HPDE6-E6E7 (cell line): ENCODE measurements around the gene KIFBP.
A peak's percentile ranks its signal among the peaks of the same experiment; 100 is the strongest.
"Not testable (repeated sequence)": the region's sequence is repeated elsewhere in the genome, so short reads cannot be mapped to it uniquely, and the experiment has no call there.

ENCODE experiments used
- DNase-seq: peaks from one replicate; pipeline ENCODE4 v3.0.0; 2011; ENCODE audit warnings: missing footprints; ENCODE audit errors: extremely low spot score

KIFBP gene, protein sequence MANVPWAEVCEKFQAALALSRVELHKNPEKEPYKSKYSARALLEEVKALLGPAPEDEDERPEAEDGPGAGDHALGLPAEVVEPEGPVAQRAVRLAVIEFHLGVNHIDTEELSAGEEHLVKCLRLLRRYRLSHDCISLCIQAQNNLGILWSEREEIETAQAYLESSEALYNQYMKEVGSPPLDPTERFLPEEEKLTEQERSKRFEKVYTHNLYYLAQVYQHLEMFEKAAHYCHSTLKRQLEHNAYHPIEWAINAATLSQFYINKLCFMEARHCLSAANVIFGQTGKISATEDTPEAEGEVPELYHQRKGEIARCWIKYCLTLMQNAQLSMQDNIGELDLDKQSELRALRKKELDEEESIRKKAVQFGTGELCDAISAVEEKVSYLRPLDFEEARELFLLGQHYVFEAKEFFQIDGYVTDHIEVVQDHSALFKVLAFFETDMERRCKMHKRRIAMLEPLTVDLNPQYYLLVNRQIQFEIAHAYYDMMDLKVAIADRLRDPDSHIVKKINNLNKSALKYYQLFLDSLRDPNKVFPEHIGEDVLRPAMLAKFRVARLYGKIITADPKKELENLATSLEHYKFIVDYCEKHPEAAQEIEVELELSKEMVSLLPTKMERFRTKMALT

DNA sequence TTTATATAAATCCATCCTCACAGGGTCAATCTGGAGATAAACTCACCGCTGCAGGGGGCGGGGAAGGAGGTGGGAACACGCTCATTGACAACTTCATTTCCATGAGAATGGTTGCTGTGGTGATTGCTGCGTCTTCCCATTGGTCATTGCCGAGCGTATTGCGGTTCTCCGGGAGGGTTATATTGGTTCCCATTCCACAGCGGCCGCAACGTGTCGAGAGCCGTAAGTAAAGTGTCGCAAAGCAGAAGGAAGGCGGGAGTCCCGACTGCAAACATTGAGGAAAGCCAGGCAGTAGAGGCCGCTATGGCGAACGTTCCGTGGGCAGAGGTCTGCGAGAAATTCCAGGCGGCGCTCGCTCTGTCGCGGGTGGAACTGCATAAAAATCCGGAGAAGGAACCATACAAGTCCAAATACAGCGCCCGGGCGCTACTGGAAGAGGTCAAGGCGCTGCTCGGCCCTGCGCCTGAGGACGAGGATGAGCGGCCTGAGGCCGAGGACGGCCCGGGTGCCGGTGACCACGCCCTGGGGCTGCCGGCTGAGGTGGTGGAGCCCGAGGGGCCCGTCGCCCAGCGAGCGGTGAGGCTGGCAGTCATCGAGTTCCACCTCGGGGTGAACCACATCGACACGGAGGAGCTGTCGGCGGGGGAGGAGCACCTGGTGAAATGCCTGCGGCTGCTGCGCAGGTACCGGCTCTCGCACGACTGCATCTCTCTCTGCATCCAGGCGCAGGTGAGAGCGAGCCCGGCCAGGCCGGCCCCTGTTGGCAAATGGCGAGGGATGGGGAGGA, at the start of gene KIFBP:
TSS of gene KIFBP (plus strand) at position 274 of the 787 bp plus-strand sequence. CDS start at position 304, 30 bp downstream.
- peak; percentile 97 for DNase-seq

DNA sequence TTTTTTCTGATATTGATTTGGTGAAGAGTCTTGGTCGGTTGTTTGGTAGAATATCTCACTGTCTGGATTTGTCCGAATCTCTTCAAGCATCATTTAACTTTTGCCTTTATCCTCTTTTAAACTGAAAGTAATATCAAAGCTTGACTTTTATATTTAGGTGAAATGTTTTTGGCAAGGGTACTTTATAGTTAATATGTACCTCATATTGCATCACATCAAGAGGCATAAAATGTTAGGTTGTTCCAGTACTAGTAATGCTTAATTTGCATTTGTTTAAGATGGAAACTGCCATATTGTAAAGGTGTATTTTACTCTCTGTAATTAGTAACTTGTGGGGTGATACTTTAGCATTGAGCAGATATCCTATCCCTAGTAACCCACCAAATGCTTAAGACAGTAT, 49.7 kb upstream of the KIFBP start:
- no peak for DNase-seq

DNA sequence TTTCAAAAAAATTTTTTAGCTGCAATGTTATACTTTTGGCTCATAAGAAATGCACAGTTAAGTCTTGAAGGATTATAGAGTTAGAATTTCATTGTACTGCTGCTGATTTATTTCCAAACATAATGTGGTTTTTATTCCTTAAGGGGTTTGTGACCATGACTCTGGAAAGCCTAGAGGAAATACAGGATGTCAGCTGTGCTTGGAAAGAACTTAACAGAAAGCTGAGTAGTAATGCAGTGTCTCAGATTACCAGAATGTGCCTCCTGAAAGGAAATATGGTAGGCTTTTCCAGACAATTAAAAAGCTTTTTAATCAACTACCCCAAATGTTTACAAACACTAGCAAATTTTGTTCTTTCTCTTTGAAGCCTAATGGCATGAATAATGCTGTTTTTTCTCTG, 47.7 kb upstream of the KIFBP start:
- not testable (repeated sequence) for DNase-seq

DNA sequence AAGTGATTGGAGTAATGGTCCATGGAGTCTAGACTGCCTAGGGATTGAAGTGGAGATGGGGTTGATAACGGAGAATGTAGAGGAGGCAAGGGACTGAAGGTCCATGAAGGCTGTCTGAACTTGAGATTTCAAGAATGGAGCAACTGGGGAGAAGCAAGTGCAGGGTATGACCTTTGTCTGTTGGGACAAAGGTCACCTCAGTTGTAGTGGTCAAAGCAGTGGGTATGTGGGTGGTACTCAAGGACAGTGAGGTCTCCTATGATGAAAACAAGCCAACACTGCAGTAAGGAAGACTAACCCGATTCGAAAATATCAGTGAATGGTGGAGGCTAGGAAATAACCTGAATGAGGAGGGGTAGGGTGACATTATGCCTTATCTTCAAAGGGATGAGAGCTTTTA, 38.0 kb upstream of the KIFBP start:
- no peak for DNase-seq

DNA sequence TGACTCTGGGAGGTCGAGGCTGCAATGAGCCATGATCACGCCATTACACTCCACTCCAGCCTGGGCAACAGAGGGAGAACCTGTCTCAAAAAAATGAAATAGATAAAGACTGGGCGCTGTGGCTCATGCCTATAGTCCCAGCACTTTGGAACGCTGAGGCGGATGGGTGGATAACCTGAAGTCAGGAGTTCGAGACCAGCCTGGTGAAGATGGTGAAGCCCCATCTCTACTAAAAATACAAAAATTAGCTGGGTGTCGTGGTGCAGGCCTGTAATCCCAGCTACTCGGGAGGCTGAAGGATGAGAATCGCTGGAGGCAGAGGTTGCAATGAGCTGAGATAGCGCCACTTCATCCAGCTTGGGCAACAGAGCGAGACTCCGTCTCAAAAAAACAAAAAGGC, 33.7 kb upstream of the KIFBP start:
- no peak for DNase-seq

DNA sequence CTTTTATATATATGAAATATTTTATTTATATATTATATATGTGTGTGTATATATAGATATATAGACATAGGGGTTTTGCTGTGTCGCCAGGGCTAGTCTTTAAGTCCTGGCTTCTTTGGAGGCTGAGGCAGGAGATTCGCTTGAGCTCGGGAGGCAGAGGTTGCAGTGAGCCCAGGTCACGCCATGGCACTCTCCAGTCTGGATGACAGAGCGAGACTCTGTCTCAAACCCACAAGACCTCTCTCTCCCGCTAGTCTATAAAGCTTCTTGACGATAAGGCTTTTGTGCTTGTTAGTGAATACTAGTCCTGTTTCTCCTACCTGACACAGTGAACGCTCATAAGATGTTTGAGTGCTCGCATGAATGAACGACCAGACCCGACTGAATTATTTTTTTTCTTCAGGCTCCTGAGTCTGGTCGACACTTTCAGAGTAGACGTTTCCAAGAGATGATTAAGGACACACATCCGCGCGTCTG, 33.2 kb upstream of the KIFBP start:
- DNase-seq = no peak

DNA sequence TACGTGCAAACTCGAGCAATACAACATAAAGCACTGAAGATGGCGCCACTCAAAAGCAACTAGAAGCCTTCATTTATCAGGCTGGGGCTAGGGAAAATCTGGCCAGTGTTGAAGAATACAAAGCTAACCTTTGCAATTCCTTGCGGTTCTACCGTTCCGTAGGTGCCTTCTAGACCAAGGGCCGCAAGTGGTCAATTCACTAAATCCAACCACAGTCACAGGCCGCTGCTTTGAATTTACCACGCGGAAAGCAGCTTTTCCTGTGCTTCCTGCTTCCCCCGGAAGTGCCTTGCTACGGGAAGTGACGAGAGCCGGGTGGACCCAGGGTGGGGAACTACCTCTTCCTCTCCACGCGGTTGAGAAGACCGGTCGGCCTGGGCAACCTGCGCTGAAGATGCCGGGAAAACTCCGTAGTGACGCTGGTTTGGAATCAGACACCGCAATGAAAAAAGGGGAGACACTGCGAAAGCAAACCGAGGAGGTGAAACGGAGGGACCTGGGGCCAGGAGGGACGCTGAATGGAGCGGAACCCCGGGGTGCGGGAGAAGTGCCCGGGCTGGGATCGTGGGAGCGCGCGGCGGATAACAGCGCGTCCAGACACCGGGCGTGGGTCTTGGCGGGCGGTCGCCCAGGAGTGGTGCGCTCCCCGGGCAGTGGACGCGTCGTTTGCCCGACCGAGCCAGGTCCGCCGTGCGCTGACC, 32.6 kb upstream of the KIFBP start, which contains the start of gene DDX21:
TSS of gene DDX21 (plus strand) at position 339 of the 701 bp plus-strand sequence. CDS start at position 395, 56 bp downstream.
- peak; percentile 93 for DNase-seq

DNA sequence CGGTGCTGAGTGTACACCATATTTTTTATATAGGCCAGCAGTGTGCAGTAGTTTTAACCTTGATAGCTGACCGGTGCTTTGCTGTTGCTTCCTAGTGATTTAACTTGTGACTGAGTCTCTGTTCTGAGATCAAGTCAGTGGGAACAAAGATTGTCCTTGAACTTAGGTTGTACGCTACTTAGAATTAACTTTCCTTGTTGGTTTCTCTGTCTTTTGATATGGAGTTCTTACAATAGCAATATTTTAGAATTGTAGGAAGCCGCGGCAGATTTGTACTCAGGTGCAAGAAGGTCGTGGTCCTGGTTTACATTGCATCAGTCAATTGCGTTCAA, 31.4 kb upstream of the KIFBP start:
- DNase-seq = no peak

DNA sequence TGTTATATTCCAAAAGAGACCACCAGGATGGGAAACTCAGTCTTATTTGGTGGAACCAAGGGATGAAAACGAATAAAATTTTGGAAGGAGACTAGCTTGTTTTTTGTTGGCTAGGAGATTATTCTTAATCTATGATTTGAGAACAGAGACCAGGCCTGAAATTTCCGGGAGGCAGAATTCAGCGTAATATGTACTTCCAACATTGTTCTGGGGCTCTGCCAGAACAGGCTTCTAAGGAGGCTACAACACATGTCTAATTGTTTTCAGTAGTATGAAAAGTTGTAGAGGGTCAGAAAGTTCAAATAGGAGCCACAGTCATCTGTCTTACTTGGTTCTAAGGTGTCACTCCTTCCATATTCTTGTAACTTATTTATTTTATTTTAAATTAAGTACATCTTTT, 30.9 kb upstream of the KIFBP start:
- no peak for DNase-seq

DNA sequence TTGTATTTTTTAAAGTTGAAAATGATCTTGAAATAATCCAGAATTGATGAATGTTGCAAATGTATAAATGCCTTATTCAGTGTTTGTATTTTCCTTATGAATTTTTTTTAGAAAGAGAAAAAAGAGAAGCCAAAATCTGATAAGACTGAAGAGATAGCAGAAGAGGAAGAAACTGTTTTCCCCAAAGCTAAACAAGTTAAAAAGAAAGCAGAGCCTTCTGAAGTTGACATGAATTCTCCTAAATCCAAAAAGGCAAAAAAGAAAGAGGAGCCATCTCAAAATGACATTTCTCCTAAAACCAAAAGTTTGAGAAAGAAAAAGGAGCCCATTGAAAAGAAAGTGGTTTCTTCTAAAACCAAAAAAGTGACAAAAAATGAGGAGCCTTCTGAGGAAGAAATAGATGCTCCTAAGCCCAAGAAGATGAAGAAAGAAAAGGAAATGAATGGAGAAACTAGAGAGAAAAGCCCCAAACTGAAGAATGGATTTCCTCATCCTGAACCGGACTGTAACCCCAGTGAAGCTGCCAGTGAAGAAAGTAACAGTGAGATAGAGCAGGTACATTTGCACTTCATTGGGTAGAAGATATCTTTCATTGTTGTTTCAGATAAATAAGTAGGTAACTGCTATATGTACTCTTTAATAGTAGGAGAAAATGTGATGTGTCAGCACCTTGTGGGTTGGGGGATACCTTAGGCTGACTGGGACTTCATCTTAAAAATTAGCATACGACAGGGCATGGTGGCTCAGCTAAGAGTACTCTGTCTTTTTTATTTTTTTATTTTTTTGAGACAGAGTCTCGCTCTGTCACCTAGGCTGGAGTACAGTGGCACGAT, 28.7 kb upstream of the KIFBP start:
- no peak for DNase-seq

DNA sequence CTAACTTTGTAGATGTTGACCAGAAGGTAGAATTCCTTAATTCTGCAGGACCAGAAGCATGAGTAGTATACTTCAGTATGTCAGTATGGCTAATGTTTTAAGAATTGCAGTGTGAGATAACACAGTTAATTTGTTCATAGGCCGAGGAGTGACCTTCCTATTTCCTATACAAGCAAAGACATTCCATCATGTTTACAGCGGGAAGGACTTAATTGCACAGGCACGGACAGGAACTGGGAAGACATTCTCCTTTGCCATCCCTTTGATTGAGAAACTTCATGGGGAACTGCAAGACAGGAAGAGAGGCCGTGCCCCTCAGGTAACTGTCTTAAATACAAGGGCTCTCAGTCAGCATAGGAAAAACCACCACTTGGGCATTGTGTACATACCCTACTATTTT, 25.5 kb upstream of the KIFBP start:
- DNase-seq = no peak

DNA sequence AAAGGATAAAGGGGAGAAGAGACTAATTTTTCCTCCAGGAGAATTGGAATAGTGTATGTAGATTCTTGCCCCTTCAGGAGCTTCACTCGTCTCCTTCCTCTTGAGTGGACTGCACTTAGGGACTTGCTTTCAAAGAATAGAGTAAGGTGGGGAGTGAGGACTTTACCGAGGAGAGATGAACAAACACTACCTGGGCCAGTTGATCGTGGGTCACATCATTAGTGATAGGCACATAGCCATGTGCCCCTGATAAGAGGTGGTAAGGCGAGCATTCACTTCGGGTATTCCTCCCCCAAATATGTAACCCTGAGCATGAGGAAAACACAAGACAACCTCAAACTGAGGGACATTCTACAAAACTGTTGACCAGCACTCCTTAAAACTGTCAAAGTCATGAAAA, 14.6 kb upstream of the KIFBP start:
- no peak for DNase-seq

DNA sequence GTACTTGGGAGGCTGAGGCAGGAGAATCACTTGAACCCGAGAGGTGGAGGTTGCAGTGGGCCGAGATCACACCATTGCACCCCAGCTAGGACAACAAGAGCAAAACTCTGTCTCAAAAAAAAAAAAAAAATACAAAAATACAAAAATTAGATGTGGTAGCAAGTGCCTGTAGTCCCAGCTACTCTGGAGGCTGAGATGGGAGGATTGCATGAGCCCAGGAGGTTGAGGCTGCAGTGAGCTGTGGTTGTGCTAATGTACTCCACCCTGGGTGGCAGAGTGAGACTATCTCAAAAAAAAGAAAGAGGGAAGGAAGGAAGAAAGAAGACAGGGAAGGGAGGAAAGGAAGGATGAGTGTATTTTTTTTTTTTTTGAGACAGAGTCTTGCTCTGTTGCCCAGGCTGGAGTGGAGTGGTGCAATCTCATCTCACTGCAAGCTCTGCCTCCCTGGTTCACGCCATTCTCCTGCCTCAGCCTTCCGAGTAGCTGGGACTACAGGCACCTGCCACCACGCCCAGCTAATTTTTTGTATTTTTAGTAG, 12.6 kb upstream of the KIFBP start:
- DNase-seq = not testable (repeated sequence)

DNA sequence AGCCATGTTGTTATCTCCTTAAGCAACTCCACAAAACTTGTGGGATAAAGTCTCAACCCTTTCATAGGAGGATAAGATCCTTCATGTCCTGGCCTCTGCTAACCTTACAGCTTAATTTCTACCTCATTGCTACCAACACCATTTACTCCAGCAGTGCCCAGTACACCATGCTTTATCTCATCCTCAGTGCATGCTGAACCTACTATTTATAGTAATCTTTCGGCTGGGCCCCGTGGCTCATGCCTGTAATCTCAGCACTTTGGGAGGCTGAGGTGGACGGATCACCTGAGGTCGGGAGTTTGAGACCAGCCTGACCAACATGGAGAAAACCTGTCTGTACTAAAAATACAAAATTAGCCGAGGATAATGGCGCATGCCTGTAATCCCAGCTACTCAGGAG, 8.9 kb upstream of the KIFBP start:
- DNase-seq = not testable (repeated sequence)

DNA sequence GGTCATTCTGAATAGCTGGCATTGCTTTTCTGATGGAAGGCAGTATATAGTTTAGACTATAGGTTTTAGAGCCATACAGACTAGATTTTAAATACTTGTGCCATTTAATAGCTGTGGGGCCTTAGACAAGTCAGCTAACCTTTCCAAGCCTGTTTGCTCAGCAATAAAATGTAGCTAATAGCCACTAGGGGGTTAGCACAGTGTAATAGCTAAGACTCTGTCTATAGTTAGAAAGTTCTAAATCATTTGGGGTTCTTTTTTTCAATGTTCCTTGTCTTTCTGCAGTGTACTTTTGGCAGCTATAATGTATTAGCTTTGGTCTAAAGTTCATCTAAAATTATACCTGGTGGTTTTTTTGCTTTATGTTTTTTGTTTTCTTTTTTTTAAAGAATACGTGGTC, 7.5 kb upstream of the KIFBP start:
- DNase-seq = no peak

DNA sequence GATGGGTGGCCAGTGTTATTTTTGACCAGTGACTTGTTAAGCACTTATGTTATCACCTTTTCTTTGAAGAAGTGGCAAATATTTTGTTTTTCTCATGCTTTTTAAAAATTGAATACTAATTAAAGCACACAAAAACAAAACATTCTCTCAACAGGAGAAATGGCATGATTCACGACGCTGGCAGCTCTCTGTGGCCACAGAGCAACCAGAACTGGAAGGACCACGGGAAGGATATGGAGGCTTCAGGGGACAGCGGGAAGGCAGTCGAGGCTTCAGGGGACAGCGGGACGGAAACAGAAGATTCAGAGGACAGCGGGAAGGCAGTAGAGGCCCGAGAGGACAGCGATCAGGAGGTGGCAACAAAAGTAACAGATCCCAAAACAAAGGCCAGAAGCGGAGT, 6.2 kb upstream of the KIFBP start:
- no peak for DNase-seq

DNA sequence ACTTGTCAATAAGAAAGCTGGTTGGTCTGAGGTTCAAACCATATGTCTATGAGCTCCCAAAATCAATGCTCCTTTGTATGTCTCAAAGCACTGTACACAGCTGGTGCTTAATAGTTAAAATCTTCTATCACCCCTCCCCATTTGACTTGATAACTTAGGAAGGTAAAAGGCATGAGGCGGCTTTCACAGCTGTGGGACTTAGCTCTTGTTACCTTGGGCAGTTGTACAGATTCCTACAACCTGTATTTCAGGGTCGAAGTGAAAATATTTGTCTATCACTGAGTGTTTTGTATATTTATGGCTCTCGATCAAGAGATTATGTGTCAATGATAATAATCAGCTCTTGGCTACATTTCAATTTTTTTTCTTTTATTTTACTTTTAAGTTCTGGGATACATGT, 992 bp upstream of the KIFBP start:
- no peak for DNase-seq

DNA sequence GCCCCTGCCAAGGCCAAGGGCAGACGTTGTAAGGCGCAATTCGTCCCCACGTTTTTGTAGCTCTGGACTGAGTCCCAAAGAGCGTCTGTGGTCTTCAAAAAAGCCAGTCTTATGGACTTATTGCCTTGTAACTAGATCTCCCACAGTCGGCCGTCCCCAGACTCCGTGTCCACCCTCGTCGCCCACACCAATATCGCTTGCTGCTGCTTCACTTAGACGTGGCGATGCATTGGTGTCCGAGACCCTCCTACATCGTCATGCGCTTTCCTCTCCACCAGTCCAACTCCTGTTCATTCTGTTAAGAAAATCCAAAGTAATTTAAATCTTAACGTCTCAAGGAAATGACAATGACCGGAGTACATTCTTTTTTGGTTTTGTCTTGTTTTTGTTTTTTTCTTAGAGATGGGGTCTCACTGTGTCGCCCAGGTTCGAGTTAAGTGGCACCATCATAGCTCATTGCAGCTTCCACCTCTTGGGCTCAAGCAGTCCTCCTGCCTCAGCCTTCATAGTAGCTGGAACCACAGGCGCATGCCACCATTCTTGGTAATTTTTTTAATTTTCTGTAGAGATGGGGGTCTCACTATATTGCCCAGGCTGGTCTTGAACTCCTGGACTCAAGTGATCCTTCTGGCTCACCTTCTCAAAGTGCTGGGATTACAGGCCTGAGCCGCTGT, 851 bp downstream of the KIFBP start:
- no peak for DNase-seq

DNA sequence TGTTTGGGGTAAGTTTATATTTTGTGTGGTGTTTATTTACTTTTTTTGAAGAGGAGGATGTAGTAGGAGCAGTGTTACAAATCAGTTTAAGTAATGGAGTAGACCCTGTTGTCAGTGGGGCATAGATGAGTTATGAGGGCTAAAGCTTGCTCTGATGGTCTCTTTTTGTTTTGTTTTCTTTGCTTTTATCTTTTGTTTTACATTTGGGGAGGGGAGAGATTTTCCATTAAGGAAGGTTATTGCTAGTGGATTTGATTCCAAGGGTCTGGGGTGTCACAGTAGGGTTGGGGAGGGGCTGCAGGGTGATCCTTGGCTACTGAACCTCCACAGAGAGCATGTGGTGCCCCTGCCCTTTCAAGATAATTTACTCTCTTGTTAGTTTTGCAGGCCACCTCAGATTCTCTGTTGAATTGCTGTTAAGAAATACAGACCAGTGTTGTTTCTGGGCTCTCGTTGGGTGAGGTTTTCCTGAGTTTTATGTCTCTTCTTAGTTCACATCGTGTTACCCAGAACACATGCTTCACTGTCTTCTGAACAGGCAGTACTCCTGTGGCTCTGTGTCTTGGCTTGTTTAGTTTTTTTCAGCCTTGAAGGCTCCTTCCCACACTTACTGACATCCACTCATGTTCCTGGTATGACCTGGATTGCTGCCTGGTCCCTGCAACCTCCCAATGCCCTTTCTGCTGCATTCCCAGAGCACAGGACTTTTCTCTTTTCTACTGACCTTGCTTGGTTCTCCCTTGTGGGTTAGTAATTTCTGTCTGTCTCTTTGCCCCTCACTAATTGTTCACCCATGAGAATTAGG, 4.2 kb downstream of the KIFBP start:
- no peak for DNase-seq
